ENCODE results near the gene PRELP.
A peak's percentile ranks its signal among the peaks of the same experiment; 100 is the strongest.

PRELP gene

DNA sequence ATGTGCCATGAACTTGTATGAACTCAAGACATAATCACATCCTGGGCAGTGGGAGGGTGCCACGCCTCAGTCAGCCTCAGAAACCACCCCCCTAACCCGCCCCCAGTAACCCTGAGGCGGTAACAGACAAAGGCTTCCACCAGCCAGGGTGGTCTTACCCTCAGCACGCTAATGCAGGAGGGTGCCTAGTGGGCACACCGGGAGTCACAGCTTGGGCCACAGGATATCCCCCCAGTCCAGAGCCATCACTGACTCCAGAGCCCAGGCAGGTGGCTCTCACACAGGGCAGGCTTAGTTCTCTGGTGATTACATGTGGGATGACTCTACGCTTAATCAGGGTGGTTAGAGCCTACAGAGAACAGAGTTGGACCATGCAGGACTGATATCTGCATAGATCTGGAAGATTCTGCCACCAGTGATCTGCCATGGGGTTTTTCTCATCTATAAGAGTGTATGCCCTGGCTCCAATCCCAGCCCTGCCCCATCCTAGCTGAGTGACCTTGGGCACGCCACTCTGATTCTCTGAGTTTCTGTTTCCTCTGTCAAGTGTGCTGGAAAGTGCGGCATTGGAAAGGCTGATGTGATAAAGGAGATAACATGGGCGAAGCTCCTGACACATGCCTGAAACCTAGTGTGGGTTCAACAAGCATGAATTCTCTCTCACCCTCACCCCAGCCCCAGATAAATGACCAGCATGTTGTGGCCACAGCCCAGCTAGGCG, 45.6 kb downstream of the PRELP start:
- Histone ChIP-seq H3K27me3 (ENCODE audit: low read depth) (no peaks in the 10 kb centered on the region), H3K36me3 (replicated peaks) (no peaks in the 10 kb centered on the region), H3K4me3 (no peak overlapping the region), H3K9me3 (no peaks in the 10 kb centered on the region), H3K4me1 (peaks cover 7% of the 10 kb centered on the region)
- in situ Hi-C loops (cut with MboI; ENCODE audit: low sequenced_read_pairs): loop anchor here (25.0 kb wide), 1 partner anchor 616 kb away; no protein-coding TSS in a partner anchor
- no peak for DNase-seq (ENCODE audit: low spot score in 2 of 2)

- H3K4me3 ChIP-seq: no peak overlapping the region
- no peak for DNase-seq (ENCODE audit: low spot score in 2 of 2)
- in situ Hi-C loops (cut with MboI; ENCODE audit: low sequenced_read_pairs): loop anchor here (25.0 kb wide), 1 partner anchor 615 kb away; no protein-coding TSS in a partner anchor
- H3K9me3 ChIP-seq: no peaks in the 10 kb centered on the region
- peaks cover 7% of the 10 kb centered on the region for H3K4me1 ChIP-seq
- H3K36me3 ChIP-seq (replicated peaks): no peaks in the 10 kb centered on the region
- H3K27me3 ChIP-seq (ENCODE audit: low read depth): no peaks in the 10 kb centered on the region
Observed at GRCh38 chr1:203521812-203522211, 46.2 kb downstream of the PRELP start.

DNA sequence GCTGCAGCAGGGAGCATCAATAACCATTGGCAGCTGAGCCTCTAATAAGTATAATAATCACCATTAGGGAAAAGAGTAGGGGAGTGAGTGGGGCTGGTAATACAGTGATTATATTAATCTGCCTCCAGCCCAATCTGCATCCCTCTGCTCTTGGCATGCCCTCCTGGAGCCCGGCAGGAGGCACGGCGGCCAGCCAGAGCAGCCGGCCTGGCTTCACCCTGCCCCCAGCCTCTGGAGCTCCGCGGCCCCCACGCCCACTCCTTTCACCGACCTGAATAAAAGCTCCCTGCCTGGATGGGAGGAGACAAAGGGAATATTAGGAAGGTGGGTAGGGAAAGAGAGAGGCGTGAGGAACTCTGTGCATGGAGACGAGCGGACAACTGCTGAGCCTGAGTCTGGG, 46.6 kb downstream of the PRELP start:
- H3K36me3 ChIP-seq (replicated peaks): no peaks in the 10 kb centered on the region
- H3K4me3 ChIP-seq: no peak overlapping the region
- H3K9me3 ChIP-seq: no peaks in the 10 kb centered on the region
- H3K4me1 ChIP-seq: peaks cover 7% of the 10 kb centered on the region
- H3K27me3 ChIP-seq (ENCODE audit: low read depth): no peaks in the 10 kb centered on the region
- DNase-seq (ENCODE audit: low spot score in 2 of 2): peak; percentile 55 to 70
- in situ Hi-C loops (cut with MboI; ENCODE audit: low sequenced_read_pairs): loop anchor here (25.0 kb wide), 1 partner anchor 615 kb away; no protein-coding TSS in a partner anchor

- in situ Hi-C loops (cut with MboI; ENCODE audit: low sequenced_read_pairs): loop anchor here (25.0 kb wide), 1 partner anchor 614 kb away; no protein-coding TSS in a partner anchor
- no peaks in the 10 kb centered on the region for H3K36me3 ChIP-seq (replicated peaks)
- H3K27me3 ChIP-seq (ENCODE audit: low read depth): no peaks in the 10 kb centered on the region
- no peak for DNase-seq (ENCODE audit: low spot score in 2 of 2)
- H3K4me1 ChIP-seq: peaks cover 7% of the 10 kb centered on the region
- H3K9me3 ChIP-seq: no peaks in the 10 kb centered on the region
- H3K4me3 ChIP-seq: no peak overlapping the region
Observed at GRCh38 chr1:203523667-203524066, 48.1 kb downstream of the PRELP start.

DNA sequence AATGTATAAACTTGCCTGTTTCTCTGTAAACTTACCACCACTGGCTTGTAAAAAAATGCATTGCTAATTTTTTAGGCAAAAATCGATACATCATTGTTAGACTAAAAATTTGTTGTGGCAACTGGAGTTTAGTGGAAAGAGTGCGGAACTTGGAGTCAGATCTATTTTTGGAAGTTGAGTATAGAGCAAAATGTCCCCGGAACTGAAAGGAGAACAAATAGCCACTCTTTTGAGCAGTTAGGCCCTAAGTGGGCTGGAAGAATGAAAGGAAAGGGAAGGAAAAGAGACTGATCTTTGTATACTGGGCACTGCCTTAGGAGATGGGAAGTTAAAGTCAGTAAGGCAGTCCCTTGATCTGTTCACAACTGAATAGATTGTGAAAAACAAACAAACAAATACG, 48.5 kb downstream of the PRELP start:
- Histone ChIP-seq H3K27me3 (ENCODE audit: low read depth) (no peaks in the 10 kb centered on the region), H3K9me3 (no peaks in the 10 kb centered on the region), H3K4me3 (no peak overlapping the region), H3K4me1 (peaks cover 7% of the 10 kb centered on the region), H3K36me3 (replicated peaks) (no peaks in the 10 kb centered on the region)
- in situ Hi-C loops (cut with MboI; ENCODE audit: low sequenced_read_pairs): loop anchor here (25.0 kb wide), 1 partner anchor 613 kb away; no protein-coding TSS in a partner anchor
- no peak for DNase-seq (ENCODE audit: low spot score in 2 of 2)

DNA sequence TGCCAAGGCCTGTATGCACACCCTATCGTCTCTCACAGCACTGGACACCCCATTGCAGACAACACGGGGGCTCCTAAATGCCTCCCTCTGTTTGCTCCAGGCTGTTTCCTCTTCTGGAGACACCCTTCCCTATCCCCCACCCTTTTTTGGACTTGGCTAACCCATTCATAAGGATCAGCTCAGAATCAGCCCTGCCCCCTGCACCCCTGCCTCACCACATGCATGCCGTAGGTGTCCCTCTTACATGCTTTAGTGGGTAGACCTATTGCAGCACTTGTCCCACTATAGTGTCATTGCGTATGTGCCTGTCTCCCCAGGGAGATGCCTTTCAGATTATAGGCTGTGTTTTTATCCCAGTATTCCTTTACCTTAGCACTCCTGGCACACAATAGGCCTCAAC, 49.2 kb downstream of the PRELP start:
- in situ Hi-C loops (cut with MboI; ENCODE audit: low sequenced_read_pairs): loop anchor here (25.0 kb wide), 1 partner anchor 612 kb away; no protein-coding TSS in a partner anchor
- Histone ChIP-seq H3K4me3 (no peak overlapping the region), H3K9me3 (no peaks in the 10 kb centered on the region)

GRCh38 chr1:203525685-203526084, 50.1 kb downstream of the PRELP start:
- H3K9me3 ChIP-seq: no peaks in the 10 kb centered on the region
- peaks cover 7% of the 10 kb centered on the region for H3K4me1 ChIP-seq
- in situ Hi-C loops (cut with MboI; ENCODE audit: low sequenced_read_pairs): no loop called here
- no peaks in the 10 kb centered on the region for H3K36me3 ChIP-seq (replicated peaks)
- DNase-seq (ENCODE audit: low spot score in 2 of 2): no peak
- no peak overlapping the region for H3K4me3 ChIP-seq
- H3K27me3 ChIP-seq (ENCODE audit: low read depth): no peaks in the 10 kb centered on the region

More for the DNA sequence above, 49.2 kb downstream of the PRELP start:
- H3K4me1 ChIP-seq: peaks cover 7% of the 10 kb centered on the region
- no peaks in the 10 kb centered on the region for H3K36me3 ChIP-seq (replicated peaks)
- no peak for DNase-seq (ENCODE audit: low spot score in 2 of 2)
- H3K27me3 ChIP-seq (ENCODE audit: low read depth): no peaks in the 10 kb centered on the region

- DNase-seq (ENCODE audit: low spot score in 2 of 2): no peak
- Histone ChIP-seq H3K4me1 (peaks cover 7% of the 10 kb centered on the region), H3K9me3 (no peaks in the 10 kb centered on the region), H3K4me3 (no peak overlapping the region), H3K36me3 (replicated peaks) (no peaks in the 10 kb centered on the region), H3K27me3 (ENCODE audit: low read depth) (no peaks in the 10 kb centered on the region)
- in situ Hi-C loops (cut with MboI; ENCODE audit: low sequenced_read_pairs): no loop called here
Observed at GRCh38 chr1:203526130-203526529, 50.5 kb downstream of the PRELP start.

GRCh38 chr1:203526572-203526971, 51.0 kb downstream of the PRELP start:
- Histone ChIP-seq H3K27me3 (ENCODE audit: low read depth) (no peaks in the 10 kb centered on the region), H3K9me3 (no peaks in the 10 kb centered on the region), H3K4me1 (peaks cover 7% of the 10 kb centered on the region), H3K36me3 (replicated peaks) (no peaks in the 10 kb centered on the region), H3K4me3 (no peak overlapping the region)
- in situ Hi-C loops (cut with MboI; ENCODE audit: low sequenced_read_pairs): no loop called here
- no peak for DNase-seq (ENCODE audit: low spot score in 2 of 2)

GRCh38 chr1:203527013-203527412, 51.4 kb downstream of the PRELP start:
- H3K4me1 ChIP-seq: peaks cover 7% of the 10 kb centered on the region
- no peak overlapping the region for H3K4me3 ChIP-seq
- no peaks in the 10 kb centered on the region for H3K27me3 ChIP-seq (ENCODE audit: low read depth)
- in situ Hi-C loops (cut with MboI; ENCODE audit: low sequenced_read_pairs): no loop called here
- no peaks in the 10 kb centered on the region for H3K9me3 ChIP-seq
- no peak for DNase-seq (ENCODE audit: low spot score in 2 of 2)
- H3K36me3 ChIP-seq (replicated peaks): no peaks in the 10 kb centered on the region

DNA sequence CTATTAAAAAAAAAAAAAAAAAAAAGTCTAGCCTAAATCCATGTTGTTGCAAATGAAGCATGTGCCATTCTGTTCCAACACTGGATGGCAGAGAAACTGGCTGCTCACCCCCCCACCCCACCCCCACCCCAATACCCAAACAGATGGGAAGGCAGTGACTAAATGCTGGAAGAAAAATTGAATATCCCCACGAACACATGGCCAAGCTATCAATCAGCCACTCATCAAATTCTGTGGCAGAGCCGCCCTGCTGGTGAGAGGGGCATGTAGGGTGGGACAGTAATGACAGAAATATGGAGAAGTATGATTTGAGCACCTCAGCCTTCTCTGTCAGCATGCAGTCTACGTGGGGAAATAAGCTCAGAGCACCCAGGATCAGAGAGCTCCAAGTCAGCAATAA, 52.5 kb downstream of the PRELP start:
- Histone ChIP-seq H3K4me3 (no peak overlapping the region), H3K36me3 (replicated peaks) (no peaks in the 10 kb centered on the region), H3K27me3 (ENCODE audit: low read depth) (no peaks in the 10 kb centered on the region), H3K9me3 (no peaks in the 10 kb centered on the region), H3K4me1 (no peaks in the 10 kb centered on the region)
- in situ Hi-C loops (cut with MboI; ENCODE audit: low sequenced_read_pairs): no loop called here
- no peak for DNase-seq (ENCODE audit: low spot score in 2 of 2)

DNA sequence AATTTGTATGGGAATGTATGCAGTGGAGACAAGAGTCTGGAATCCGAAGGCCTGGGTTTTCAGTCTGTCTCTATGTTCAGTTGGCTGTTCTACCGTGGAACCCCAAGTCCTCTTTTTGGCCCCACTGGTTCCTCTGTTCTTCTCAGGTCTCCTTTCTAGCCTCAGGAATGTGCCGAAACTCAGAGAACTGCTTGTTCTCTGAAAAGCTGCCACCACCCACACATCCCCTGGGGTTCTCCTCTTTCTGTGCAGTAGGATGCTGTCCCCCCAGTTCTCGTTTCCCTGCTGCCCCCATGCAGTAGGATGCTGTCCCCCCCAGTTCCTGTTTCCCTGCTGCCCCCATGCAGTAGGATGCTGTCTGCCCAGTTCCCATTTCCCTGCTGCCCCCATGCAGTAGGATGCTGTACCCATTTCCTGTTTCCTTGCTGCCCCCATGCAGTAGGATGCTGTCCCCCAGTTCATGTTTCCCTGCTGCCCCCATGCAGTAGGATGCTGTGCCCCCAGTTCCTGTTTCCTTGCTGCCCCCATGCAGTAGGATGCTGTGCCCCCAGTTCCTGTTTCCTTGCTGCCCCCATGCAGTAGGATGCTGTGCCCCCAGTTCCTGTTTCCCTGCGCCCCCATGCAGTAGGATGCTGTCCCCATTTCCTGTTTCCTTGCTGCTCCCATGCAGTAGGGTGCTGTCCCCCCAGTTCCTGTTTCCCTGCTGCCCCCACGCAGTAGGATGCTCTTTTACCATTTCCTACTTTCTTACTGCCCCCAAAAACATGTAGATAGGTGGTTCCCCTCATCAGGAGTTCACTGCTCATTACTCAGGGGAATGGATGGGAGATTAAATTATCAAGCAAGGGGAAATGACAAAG, 53.6 kb downstream of the PRELP start:
- in situ Hi-C loops (cut with MboI; ENCODE audit: low sequenced_read_pairs): no loop called here
- H3K27me3 ChIP-seq (ENCODE audit: low read depth): no peaks in the 10 kb centered on the region
- no peak overlapping the region for H3K4me3 ChIP-seq
- no peaks in the 10 kb centered on the region for H3K36me3 ChIP-seq (replicated peaks)
- H3K9me3 ChIP-seq: no peaks in the 10 kb centered on the region
- no peak for DNase-seq (ENCODE audit: low spot score in 2 of 2)
- H3K4me1 ChIP-seq: no peaks in the 10 kb centered on the region

DNA sequence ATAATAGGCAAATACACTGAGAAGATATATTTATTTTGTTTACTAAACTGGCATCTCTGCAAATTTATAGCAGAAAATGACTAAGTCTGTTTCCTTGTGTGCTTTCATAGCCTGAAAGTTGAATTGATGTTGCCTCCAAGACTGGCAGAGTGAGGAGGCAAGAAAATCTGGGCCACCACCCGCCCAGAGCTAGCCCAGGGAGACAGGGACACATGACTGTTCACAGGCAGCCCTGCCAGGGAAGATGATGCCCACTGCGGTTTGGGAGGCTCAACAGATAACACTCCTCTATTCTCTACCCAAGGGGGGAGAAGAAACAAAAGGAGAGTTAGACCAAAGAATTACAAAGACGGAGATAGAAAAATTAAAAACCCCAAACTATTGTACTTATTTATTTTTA, 55.5 kb downstream of the PRELP start:
- no peak for DNase-seq (ENCODE audit: low spot score in 2 of 2)
- no peaks in the 10 kb centered on the region for H3K9me3 ChIP-seq
- H3K36me3 ChIP-seq (replicated peaks): no peaks in the 10 kb centered on the region
- in situ Hi-C loops (cut with MboI; ENCODE audit: low sequenced_read_pairs): no loop called here
- H3K27me3 ChIP-seq (ENCODE audit: low read depth): no peaks in the 10 kb centered on the region
- H3K4me3 ChIP-seq: no peak overlapping the region
- H3K4me1 ChIP-seq: no peaks in the 10 kb centered on the region

- Histone ChIP-seq H3K36me3 (replicated peaks) (no peaks in the 10 kb centered on the region), H3K27me3 (ENCODE audit: low read depth) (no peaks in the 10 kb centered on the region), H3K4me1 (no peaks in the 10 kb centered on the region), H3K4me3 (no peak overlapping the region), H3K9me3 (no peaks in the 10 kb centered on the region)
- no peak for DNase-seq (ENCODE audit: low spot score in 2 of 2)
- in situ Hi-C loops (cut with MboI; ENCODE audit: low sequenced_read_pairs): no loop called here
Observed at GRCh38 chr1:203534012-203534411, 58.4 kb downstream of the PRELP start.
